ENCODE results near the gene KAZN.

KAZN gene

DNA sequence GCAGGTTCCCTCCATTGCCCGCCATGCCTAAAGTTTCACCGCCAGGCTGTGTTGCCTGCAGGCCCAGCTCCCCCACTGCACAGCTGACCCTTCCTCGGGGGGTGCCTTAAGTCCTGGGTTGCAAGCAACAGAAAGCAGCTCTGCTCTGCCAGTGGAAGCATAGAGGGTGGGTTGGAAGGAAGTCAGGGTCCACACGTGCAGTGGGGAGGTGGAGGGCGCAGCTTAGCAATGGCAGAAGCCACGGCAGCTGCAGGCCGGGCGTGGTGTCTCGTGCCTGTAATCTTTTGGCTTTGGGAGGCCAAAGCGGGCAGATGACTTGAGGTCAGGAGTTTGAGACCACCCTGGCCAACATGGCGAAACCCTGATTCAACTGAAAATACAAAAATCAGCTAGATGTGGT, 448.8 kb downstream of the KAZN start:
- no peak for DNase-seq

DNA sequence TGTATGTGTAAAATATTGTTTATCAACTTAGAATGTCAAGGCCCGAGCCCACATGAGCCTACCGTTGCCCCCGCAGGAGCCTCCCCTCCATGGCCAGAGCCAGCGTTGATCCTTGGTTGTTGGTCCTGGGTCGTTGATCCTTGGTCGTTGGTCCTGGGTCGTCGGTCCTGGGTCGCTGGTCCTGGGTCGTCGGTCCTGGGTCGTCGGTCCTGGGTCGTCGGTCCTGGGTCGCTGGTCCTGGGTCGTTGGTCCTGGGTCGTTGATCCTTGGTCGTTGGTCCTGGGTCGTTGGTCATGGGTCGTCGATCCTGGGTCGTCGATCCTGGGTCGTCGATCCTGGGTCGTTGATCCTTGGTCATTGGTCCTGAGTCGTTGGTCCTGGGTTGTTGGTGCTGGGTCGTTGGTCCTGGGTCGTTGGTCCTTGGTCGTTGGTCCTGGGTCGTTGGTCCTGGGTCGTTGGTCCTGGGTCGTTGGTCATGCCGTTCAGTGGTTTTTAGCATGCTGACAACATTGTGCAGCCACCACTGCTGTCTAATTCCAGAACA, 450.0 kb downstream of the KAZN start:
- no peak for DNase-seq

DNA sequence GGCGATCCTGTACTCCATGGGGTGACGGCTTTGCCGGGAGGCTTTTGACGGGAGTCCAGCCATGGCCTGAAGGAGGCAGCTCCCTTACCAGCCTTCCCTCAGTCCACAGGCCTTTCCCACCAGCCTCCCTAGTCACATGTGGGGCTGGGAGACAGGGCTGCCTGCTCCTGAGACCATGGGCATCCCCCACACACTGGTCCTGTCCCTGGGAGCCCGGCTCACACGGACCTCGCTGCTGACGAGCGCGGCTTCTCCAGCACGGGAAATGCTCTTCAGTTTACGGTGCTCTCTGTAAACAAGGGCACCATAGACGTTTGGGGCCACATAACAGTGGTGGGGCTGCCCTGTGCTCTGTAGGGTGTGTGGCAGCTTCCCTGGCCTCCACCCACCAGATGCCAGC, 450.6 kb downstream of the KAZN start:
- no peak for DNase-seq

- no peak for DNase-seq
Measured at GRCh38 chr1:15051882-15052528, 453.5 kb downstream of the KAZN start.

DNA sequence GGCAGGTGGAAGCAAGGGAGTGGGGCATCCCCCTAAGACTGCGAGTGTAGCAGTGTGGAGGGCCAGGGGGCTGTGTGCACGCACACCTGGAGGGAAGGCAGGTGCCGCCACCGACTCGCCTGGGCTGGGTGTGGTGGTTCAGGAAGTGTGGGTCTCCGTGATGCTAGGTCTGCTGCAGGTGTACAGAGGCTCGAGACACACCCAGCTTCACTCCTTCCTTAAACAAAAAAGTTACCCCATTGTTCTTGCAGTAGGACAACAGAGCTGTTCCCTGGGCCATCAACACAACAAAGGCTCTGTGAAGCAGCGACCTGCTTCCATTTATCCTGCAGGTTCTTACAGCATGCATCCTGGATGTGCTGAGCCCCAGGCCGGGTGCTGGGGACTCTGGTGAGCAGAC, 454.7 kb downstream of the KAZN start:
- no peak for DNase-seq

- no peak for DNase-seq
Measured at GRCh38 chr1:15055736-15056415, 457.4 kb downstream of the KAZN start.

- no peak for DNase-seq
Measured at GRCh38 chr1:15056515-15057285, 458.2 kb downstream of the KAZN start.

- no peak for DNase-seq
Measured at GRCh38 chr1:15057834-15058233, 459.3 kb downstream of the KAZN start.

- DNase-seq: no peak
Measured at GRCh38 chr1:15058261-15058660, 459.8 kb downstream of the KAZN start.

DNA sequence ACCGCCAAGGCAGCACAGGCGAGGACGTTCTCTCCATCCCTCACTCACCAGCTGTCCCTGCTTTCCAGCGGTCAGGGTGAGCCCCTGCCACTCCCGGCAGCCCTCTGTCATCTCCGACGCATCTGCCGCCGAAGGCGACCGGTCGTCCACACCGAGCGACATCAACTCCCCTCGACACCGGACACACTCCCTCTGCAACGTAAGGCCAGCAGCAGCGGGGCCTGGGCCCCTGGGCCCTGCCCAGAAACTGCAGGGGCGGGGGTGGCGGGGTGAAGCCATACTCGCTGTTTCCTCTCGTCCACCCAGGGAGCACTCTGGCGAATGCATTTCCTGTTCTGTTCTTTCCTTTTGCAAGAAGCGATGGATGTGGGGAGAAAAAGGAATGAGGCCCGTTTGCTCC, 461.6 kb downstream of the KAZN start:
- DNase-seq: no peak

GRCh38 chr1:15062479-15063099, 464.1 kb downstream of the KAZN start:
- DNase-seq: no peak

DNA sequence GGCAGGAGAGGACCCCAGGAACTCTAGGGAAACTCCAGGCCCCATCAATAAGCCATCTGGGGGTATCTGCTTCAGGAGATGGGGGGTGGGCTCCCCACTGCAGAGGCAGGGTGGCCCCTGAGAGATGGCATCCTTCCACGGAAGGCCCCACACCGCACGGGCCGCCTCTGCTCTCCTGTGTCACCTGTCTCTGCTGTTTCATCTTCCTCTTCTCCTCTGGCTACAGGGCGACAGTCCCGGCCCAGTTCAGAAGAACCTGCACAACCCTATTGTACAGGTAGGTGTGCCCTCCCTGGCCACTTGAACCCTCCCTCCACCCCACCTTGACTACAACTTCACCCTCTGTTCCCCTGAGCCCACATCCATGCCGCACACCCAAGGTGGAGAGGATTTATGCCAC, 464.9 kb downstream of the KAZN start:
- DNase-seq: no peak

GRCh38 chr1:15063783-15064182, 465.3 kb downstream of the KAZN start:
- DNase-seq: no peak

- no peak for DNase-seq
Measured at GRCh38 chr1:15064217-15064929, 465.9 kb downstream of the KAZN start.

- DNase-seq: no peak
Measured at GRCh38 chr1:15065291-15065690, 466.8 kb downstream of the KAZN start.

GRCh38 chr1:15065736-15066135, 467.3 kb downstream of the KAZN start:
- DNase-seq: peak; percentile 9

DNA sequence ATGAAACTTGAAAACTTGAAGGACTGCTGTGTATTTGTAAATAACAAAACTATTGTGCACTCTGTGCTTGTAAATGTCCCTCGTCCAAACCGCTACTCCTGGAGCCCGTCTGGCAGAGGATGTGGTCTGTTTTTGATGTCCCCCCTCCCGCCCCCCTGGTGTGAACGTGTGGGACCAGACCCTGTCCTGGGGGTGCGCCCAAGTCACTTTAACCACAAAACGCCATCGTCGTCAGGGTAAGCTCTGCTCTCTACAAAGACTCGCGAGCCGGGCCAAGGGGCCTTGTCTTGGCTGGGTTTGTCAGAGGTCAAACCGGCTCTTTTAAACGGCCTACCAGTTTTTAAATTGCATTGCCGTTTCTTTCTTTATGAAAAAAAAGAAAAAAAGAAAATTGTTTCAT, 467.7 kb downstream of the KAZN start:
- DNase-seq: peak; percentile 14

DNA sequence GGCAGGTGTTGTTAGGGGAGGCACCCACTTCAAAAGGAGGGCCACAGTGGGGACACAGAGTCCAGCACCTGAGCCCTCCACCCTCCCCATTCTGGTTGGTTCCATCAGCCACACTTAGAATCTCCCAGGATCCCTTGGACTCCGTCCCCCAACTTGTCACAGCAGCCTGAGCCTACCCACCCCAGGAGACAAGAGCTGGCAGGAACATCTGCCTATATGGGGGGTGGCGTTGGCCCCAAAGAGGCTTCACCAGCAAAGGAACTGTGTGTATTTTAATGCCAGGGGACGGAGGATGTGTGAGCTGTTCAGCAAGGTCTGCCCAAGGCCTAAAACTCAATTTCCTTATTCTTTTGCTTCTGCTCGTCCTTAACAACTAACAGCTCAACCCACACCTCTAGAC, 468.7 kb downstream of the KAZN start:
- DNase-seq: no peak

GRCh38 chr1:15068152-15068551, 469.7 kb downstream of the KAZN start:
- DNase-seq: no peak

GRCh38 chr1:15068997-15069396, 470.5 kb downstream of the KAZN start:
- DNase-seq: no peak

DNA sequence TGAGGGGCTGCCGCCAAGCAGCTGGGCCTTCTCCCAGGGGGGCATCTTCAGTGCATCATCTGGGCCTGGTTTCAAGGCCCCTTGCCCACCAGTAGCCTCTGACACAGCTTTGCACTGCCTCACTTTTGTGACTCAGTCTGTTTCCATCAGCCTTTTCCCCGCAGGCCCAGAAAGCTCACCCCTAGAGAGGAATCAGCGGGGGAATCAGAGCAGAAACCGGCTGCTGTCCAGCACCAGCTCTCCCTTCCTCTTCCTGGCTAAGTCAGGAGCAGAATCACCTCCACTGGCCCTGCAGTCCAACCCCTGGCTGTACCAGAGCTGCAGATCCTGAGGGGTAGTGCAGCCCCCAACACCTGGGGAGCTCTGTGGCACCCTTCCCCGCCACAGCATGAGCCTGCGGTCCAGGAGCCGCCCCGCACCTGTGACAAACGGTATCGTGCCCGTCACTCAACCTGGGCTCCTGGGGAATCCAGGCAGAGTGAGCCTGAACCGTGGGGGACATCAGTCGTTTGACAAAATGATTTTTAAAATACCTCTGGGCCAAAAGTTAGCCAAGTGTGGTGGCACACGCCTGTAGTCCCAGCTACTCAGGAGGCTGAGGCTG, 471.8 kb downstream of the KAZN start:
- no peak for DNase-seq

- no peak for DNase-seq
Measured at GRCh38 chr1:15071936-15072335, 473.5 kb downstream of the KAZN start.

All from CD4-positive, alpha-beta T cell treated with Interleukin-10 for 1 hour (primary cell).